Large intestine (tissue), 3 donors: ENCODE measurements around the gene TP63. TPM values are rescaled to one million over a fixed set of nuclear protein-coding genes. Genes with fewer than 3 reads are reported as not detected.

Experiments used
- DNase-seq, 2 donors: peaks; one replicate each; pipeline versions ENCODE4 v3.0.0 to v3.0.0-alpha.2; 2013
- H3K27ac ChIP-seq: one replicate; pipeline ENCODE4 v1.5.1; 2013; ENCODE audit warnings: low read length
- H3K27me3 ChIP-seq: 2 replicates; pipeline ENCODE4 v1.6.1; 2013; ENCODE audit warnings: low read length; ENCODE audit not compliant: control insufficient read depth, insufficient read depth
- H3K36me3 ChIP-seq: 2 replicates; pipeline ENCODE4 v1.6.1; 2013; ENCODE audit warnings: low read length; ENCODE audit not compliant: control insufficient read depth, insufficient read depth
- H3K4me1 ChIP-seq: one replicate; pipeline ENCODE4 v1.6.1; 2013; ENCODE audit warnings: low read length; ENCODE audit not compliant: control insufficient read depth, insufficient read depth
- H3K4me3 ChIP-seq: one replicate; pipeline ENCODE4 v1.5.1; 2013; ENCODE audit warnings: low read length
- H3K9me3 ChIP-seq: one replicate; pipeline ENCODE4 v1.6.1; 2013; ENCODE audit warnings: mild to moderate bottlenecking, low read depth, low read length, moderate library complexity; ENCODE audit not compliant: control insufficient read depth
- WGBS: methylation state at CpG from one replicate; pipeline ENCODE4 v1.1.5; 2013; ENCODE audit warnings: low lambda C conversion rate; ENCODE audit not compliant: insufficient coverage; 5-methylcytosine and 5-hydroxymethylcytosine counted together
- polyA plus RNA-seq: library from polyadenylated mRNA; unstranded; fragments of 120-200 nt; gene quantifications from one replicate; pipeline ENCODE4 v1.2.1, GENCODE V29; 2013

The TP63 gene
- polyA plus RNA-seq, 1 donor, result 0.07 TPM

- no CpG with 5 or more reads among the region's 3 CpGs for WGBS
- Histone ChIP-seq H3K27ac (no peak overlapping the region), H3K27me3 (no peaks in the 10 kb centered on the region), H3K9me3 (no peaks in the 10 kb centered on the region), H3K36me3 (no peaks in the 10 kb centered on the region), H3K4me1 (no peaks in the 10 kb centered on the region), H3K4me3 (no peak overlapping the region)
- DNase-seq, result no peak
Observed at GRCh38 chr3:189845069-189845468, 213.9 kb downstream of the TP63 start.

DNA sequence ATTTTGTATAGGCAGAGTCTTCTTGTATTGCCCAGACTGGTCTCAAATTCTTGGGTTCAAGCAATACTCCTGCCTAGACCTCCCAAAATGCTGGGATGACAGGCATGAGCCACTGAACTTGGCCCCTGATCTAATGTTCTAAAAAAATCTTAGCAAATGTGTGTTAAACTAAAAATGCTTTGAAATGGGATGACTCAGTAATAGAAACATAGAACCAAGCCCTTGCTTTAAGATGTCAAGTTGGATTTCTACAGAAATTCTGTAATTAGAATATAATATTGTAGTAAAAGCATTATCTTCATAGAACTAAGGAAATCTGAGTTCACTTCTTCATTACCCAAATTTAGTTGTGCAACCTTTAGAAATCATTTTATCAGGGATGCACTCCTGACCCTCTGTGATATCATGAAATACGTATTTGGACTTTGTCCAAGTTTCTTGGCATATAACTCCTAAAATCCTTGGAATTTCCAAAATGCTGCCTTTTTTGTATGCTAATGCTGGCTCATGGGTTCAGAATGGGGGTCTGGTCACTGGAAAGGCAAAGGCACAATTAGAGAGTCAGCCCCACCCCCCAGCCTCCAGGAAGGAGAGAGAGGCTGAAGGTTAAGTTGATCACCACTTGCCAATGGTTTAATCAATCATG, 217.3 kb downstream of the TP63 start:
- no peak for DNase-seq
- Histone ChIP-seq H3K9me3 (no peaks in the 10 kb centered on the region), H3K27me3 (no peaks in the 10 kb centered on the region), H3K4me3 (no peak overlapping the region), H3K4me1 (no peaks in the 10 kb centered on the region), H3K36me3 (no peaks in the 10 kb centered on the region), H3K27ac (no peak overlapping the region)
- no CpG with 5 or more reads among the region's 1 CpG for WGBS

GRCh38 chr3:189849262-189849661, 218.1 kb downstream of the TP63 start:
- no peaks in the 10 kb centered on the region for H3K36me3 ChIP-seq
- no peaks in the 10 kb centered on the region for H3K9me3 ChIP-seq
- no peak overlapping the region for H3K4me3 ChIP-seq
- H3K27me3 ChIP-seq, result no peaks in the 10 kb centered on the region
- H3K27ac ChIP-seq, result no peak overlapping the region
- no peaks in the 10 kb centered on the region for H3K4me1 ChIP-seq
- no peak for DNase-seq
- WGBS, result no CpG with 5 or more reads among the region's 2 CpGs

DNA sequence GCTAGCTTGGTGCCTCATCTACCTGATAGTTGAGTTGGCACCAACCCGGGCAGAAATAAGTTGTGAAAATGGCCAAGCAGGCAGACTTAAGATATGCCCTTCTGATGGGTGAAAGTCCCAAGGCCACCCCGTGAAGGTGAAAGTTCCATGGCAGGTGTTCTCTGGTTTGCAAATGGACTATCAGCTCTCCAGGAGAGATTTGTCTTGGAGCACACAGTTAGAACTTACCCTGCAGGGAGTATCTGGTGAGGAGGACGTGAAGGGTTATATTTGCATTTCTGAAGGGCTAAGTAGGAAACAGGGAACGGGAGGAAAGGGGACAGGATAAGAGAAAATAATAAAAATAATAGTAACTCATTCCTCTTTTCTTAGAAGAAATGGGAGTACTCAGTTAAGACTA, 220.5 kb downstream of the TP63 start:
- Histone ChIP-seq H3K27me3 (no peaks in the 10 kb centered on the region), H3K27ac (no peak overlapping the region), H3K4me1 (no peaks in the 10 kb centered on the region), H3K36me3 (no peaks in the 10 kb centered on the region), H3K4me3 (no peak overlapping the region), H3K9me3 (no peaks in the 10 kb centered on the region)
- 40% methylated on average over 2 of the region's 4 CpGs for WGBS
- no peak for DNase-seq

- Histone ChIP-seq H3K27me3 (no peaks in the 10 kb centered on the region), H3K9me3 (no peaks in the 10 kb centered on the region), H3K36me3 (no peaks in the 10 kb centered on the region), H3K27ac (no peak overlapping the region), H3K4me1 (no peaks in the 10 kb centered on the region), H3K4me3 (no peak overlapping the region)
- no peak for DNase-seq
- 100% methylated on average over 1 of the region's 3 CpGs for WGBS
Observed at GRCh38 chr3:189853906-189854305, 222.7 kb downstream of the TP63 start.

GRCh38 chr3:189860296-189860695, 229.1 kb downstream of the TP63 start:
- no peaks in the 10 kb centered on the region for H3K36me3 ChIP-seq
- H3K9me3 ChIP-seq, result no peaks in the 10 kb centered on the region
- H3K4me3 ChIP-seq, result no peak overlapping the region
- no peaks in the 10 kb centered on the region for H3K4me1 ChIP-seq
- DNase-seq, result no peak
- WGBS, result 100% methylated on average over 2 of the region's 4 CpGs
- no peak overlapping the region for H3K27ac ChIP-seq
- no peaks in the 10 kb centered on the region for H3K27me3 ChIP-seq

DNA sequence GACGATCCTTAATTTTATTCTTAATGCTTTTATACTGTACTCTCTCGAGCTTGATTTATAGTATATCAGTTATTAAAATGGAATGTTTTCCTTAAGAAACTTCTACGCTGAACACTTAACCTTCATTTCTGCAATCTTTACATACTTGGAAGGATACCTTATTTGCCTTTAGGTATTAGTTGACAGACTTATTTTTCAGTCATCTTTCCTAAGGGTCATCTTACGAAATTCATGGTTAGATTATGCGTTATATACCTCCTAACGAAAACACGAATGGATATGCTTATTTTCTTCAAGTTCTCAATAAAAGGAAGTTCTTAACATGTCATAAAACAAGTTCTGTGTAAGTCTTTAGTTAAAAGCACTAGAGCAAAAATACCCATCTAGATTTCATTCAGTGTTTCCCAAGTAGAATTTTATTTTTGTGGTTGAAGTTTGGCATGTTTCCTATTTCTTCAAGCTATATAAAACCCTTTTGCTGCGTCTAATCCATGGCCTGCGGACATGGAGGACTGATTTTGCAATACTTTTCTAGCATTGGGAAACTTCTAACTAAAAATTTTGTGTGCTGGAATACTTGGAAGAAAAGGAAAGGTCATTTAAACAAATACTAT, 231.3 kb downstream of the TP63 start:
- H3K27me3 ChIP-seq, result no peaks in the 10 kb centered on the region
- no peak for DNase-seq
- H3K4me1 ChIP-seq, result no peaks in the 10 kb centered on the region
- H3K27ac ChIP-seq, result no peak overlapping the region
- 97% methylated on average over 7 of the region's 9 CpGs for WGBS
- H3K9me3 ChIP-seq, result no peaks in the 10 kb centered on the region
- H3K4me3 ChIP-seq, result no peak overlapping the region
- no peaks in the 10 kb centered on the region for H3K36me3 ChIP-seq

- H3K9me3 ChIP-seq, result no peaks in the 10 kb centered on the region
- H3K36me3 ChIP-seq, result no peaks in the 10 kb centered on the region
- H3K4me3 ChIP-seq, result no peak overlapping the region
- H3K4me1 ChIP-seq, result no peaks in the 10 kb centered on the region
- no peak overlapping the region for H3K27ac ChIP-seq
- DNase-seq, result no peak
- no peaks in the 10 kb centered on the region for H3K27me3 ChIP-seq
- WGBS, result no CpG with 5 or more reads among the region's 3 CpGs
Observed at GRCh38 chr3:189863031-189863430, 231.8 kb downstream of the TP63 start.

DNA sequence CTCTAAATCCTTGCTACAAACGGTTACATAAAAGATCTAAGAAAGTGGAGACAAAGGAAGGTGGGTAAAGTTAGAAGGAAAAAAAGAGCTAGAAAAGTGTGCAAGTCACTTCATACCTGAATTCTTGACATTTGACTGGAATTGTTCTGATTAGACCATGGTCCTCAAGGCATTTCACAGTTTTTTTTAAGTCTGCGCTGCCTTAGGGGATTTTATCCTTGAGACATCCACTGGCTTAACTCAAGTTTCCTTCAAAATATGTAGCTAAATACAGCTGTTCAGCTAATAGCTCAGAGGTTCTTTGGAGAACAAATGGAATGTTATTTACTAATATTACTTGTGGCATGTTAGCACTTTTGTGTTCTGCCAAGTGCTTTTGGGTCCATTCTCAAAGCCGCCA, 236.9 kb downstream of the TP63 start:
- H3K4me3 ChIP-seq, result no peak overlapping the region
- H3K9me3 ChIP-seq, result no peaks in the 10 kb centered on the region
- DNase-seq, result no peak
- H3K4me1 ChIP-seq, result no peaks in the 10 kb centered on the region
- H3K27me3 ChIP-seq, result no peaks in the 10 kb centered on the region
- no peaks in the 10 kb centered on the region for H3K36me3 ChIP-seq
- 100% methylated on average over 1 of the region's 3 CpGs for WGBS
- H3K27ac ChIP-seq, result no peak overlapping the region

DNA sequence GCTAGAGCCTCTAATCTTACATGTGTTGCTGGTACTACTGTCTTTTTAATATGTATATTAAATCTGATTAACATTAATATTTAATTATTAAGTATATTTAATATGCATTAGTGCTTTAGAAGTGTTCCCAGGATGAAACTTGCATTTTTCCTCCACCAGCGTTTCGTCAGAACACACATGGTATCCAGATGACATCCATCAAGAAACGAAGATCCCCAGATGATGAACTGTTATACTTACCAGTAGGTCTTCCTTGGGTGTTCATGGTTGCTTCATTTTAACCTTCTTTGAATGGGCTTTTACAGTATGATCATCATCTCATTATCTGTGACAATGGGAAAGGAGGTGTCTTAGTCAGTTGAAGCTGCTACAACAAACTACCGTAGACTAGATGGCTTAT, 238.0 kb downstream of the TP63 start:
- no peaks in the 10 kb centered on the region for H3K4me1 ChIP-seq
- H3K4me3 ChIP-seq, result no peak overlapping the region
- H3K27me3 ChIP-seq, result no peaks in the 10 kb centered on the region
- no peaks in the 10 kb centered on the region for H3K9me3 ChIP-seq
- no CpG with 5 or more reads among the region's 4 CpGs for WGBS
- H3K27ac ChIP-seq, result no peak overlapping the region
- H3K36me3 ChIP-seq, result no peaks in the 10 kb centered on the region
- DNase-seq, result no peak

GRCh38 chr3:189871418-189871817, 240.2 kb downstream of the TP63 start:
- H3K9me3 ChIP-seq, result no peaks in the 10 kb centered on the region
- DNase-seq, result no peak
- H3K27ac ChIP-seq, result no peak overlapping the region
- H3K27me3 ChIP-seq, result no peaks in the 10 kb centered on the region
- no peaks in the 10 kb centered on the region for H3K36me3 ChIP-seq
- no peaks in the 10 kb centered on the region for H3K4me1 ChIP-seq
- WGBS, result no CpG with 5 or more reads among the region's 2 CpGs
- no peak overlapping the region for H3K4me3 ChIP-seq
